A673 (cell line): Measurements from ENCODE around the gene PJVK. TPM values are rescaled to one million over a fixed set of nuclear protein-coding genes. Genes with fewer than 3 reads are reported as not detected.

ENCODE experiments used
- BruUV-seq: library from RNA; stranded (reverse); fragments of 400-500 nt; replicated peaks from 2 replicates; lab custom pipeline; 2021; lab: Mats Ljungman, UMichigan
- CTCF ChIA-PET: fragments of 300-600 bp; sonication (Branson Sonifier 250); formaldehyde crosslinking; loops from one replicate; lab custom pipeline; 2022; ENCODE audit warnings: antibody characterized with exemption; lab: Charles Lee
- POLR2A ChIA-PET: fragments of 300-600 bp; sonication (Branson Sonifier 250); formaldehyde crosslinking; loops from one replicate; lab custom pipeline; 2022; ENCODE audit warnings: antibody characterized with exemption; ENCODE audit not compliant: low non-redundant PET; lab: Charles Lee
- DNase-seq: peaks from one replicate; pipeline ENCODE4 v3.0.0-alpha.2; 2015; ENCODE audit warnings: low spot score
- H3K27ac ChIP-seq: fragments of 200-600 bp; sonication (generic); 2 replicates; pipeline ENCODE4 v1.5.1; 2016; ENCODE audit warnings: mixed run types, low read depth, mild to moderate bottlenecking, mixed read lengths, antibody characterized with exemption, low read length; ENCODE audit not compliant: poor library complexity, severe bottlenecking
- H3K27me3 ChIP-seq: fragments of 200-600 bp; sonication (generic); replicated peaks from 2 replicates; pipeline ENCODE4 v1.6.1; 2017; ENCODE audit warnings: mixed run types, low read depth, mild to moderate bottlenecking, mixed read lengths, antibody characterized with exemption, low read length; ENCODE audit not compliant: insufficient read depth, poor library complexity
- H3K36me3 ChIP-seq: fragments of 200-600 bp; sonication (generic); 2 replicates; pipeline ENCODE4 v1.6.1; 2016; ENCODE audit warnings: mixed run types, mild to moderate bottlenecking, mixed read lengths, antibody characterized with exemption, low read length; ENCODE audit not compliant: insufficient read depth, poor library complexity, severe bottlenecking
- H3K4me1 ChIP-seq: fragments of 200-600 bp; sonication (generic); 2 replicates; pipeline ENCODE4 v1.6.1; 2017; ENCODE audit warnings: mixed run types, mild to moderate bottlenecking, mixed read lengths, antibody characterized with exemption, low read length; ENCODE audit not compliant: insufficient read depth, poor library complexity, severe bottlenecking
- H3K4me3 ChIP-seq: fragments of 200-600 bp; sonication (generic); 2 replicates; pipeline ENCODE4 v1.5.1; 2016; ENCODE audit warnings: low read depth, mixed run types, mild to moderate bottlenecking, mixed read lengths, low read length; ENCODE audit not compliant: poor library complexity, severe bottlenecking
- H3K9me3 ChIP-seq: fragments of 200-600 bp; sonication (generic); 2 replicates; pipeline ENCODE4 v1.6.1; 2016; ENCODE audit warnings: mixed run types, low read depth, mild to moderate bottlenecking, mixed read lengths, antibody characterized with exemption, low read length; ENCODE audit not compliant: poor library complexity, severe bottlenecking
- CTCF ChIP-seq: fragments of 300-800, 200-600 bp; sonication (generic); conservative IDR thresholded peaks from 2 replicates; pipeline ENCODE4 v1.5.1; 2017; ENCODE audit warnings: low read depth, mild to moderate bottlenecking, antibody characterized with exemption, low read length, moderate library complexity, mixed read lengths
- EZH2 ChIP-seq: fragments of 200-600 bp; sonication (generic); IDR thresholded peaks from 2 replicates; pipeline ENCODE4 v1.6.1; 2017; ENCODE audit warnings: borderline replicate concordance, low read depth, mild to moderate bottlenecking, mixed read lengths, antibody characterized with exemption, low read length; ENCODE audit not compliant: poor library complexity, severe bottlenecking
- intact Hi-C: fragments of 100-400 bp; cut with micrococcal nuclease; formaldehyde crosslinking; loops from one replicate; pipeline ENCODE4 v1.10.0; 2022; ENCODE audit not compliant: unreplicated experiment
- total RNA-seq: library from RNA; stranded (reverse); gene quantifications from 2 replicates; pipeline ENCODE4 v1.2.3, GENCODE V29; 2021

Gene PJVK
- total RNA-seq, 1 experiment from 2014 or later: 1.9 TPM

GRCh38 chr2:178426388-178426787 lies 24.8 kb upstream of the PJVK start:
- CTCF ChIA-PET: no interaction called here
- Histone ChIP-seq H3K4me1 (no peaks in the 10 kb centered on the region), H3K27ac (no peak overlapping the region), H3K36me3 (peaks cover 27% of the 10 kb centered on the region), H3K9me3 (no peaks in the 10 kb centered on the region), H3K4me3 (no peak overlapping the region), H3K27me3 (no peaks in the 10 kb centered on the region)
- intact Hi-C loops: no loop called here
- POLR2A ChIA-PET: no interaction called here
- no peak for TF ChIP-seq EZH2
- TF ChIP-seq CTCF: no peak
- BruUV-seq: no TSS peak
- DNase-seq: no peak

GRCh38 chr2:178427458-178427857 lies 23.7 kb upstream of the PJVK start:
- Histone ChIP-seq H3K27me3 (no peaks in the 10 kb centered on the region), H3K4me3 (no peak overlapping the region), H3K9me3 (no peaks in the 10 kb centered on the region), H3K4me1 (no peaks in the 10 kb centered on the region), H3K27ac (no peak overlapping the region), H3K36me3 (peaks cover 37% of the 10 kb centered on the region)
- BruUV-seq: no TSS peak
- POLR2A ChIA-PET: no interaction called here
- intact Hi-C loops: no loop called here
- no peak for DNase-seq
- TF ChIP-seq EZH2: no peak
- CTCF ChIA-PET: no interaction called here

DNA sequence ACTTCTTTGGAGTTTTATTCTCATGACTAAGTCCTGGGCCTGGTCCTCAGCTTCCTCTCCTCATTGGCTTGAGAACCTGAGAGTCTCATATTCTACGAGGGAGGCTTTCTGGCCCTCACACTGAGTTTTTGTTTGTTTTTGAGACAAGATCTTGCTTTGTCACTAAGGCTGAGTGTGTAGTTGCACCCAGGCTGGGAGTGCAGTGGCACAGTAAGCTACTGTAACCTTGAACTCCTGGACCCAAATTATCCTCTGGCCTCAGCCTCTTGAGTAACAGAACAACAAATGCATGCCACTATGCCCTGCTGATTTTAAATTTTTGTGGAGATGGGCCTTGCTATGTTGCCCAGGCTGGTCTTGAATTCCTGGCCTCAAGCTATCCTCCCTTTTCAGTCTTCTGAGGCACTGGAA lies 22.8 kb upstream of the PJVK start:
- Histone ChIP-seq H3K27me3 (no peaks in the 10 kb centered on the region), H3K9me3 (no peaks in the 10 kb centered on the region), H3K36me3 (peaks cover 46% of the 10 kb centered on the region), H3K27ac (no peak overlapping the region), H3K4me1 (no peaks in the 10 kb centered on the region), H3K4me3 (no peak overlapping the region)
- intact Hi-C loops: no loop called here
- no peak for TF ChIP-seq CTCF
- TF ChIP-seq EZH2: no peak
- BruUV-seq: no TSS peak
- CTCF ChIA-PET: no interaction called here
- POLR2A ChIA-PET: no interaction called here
- no peak for DNase-seq

DNA sequence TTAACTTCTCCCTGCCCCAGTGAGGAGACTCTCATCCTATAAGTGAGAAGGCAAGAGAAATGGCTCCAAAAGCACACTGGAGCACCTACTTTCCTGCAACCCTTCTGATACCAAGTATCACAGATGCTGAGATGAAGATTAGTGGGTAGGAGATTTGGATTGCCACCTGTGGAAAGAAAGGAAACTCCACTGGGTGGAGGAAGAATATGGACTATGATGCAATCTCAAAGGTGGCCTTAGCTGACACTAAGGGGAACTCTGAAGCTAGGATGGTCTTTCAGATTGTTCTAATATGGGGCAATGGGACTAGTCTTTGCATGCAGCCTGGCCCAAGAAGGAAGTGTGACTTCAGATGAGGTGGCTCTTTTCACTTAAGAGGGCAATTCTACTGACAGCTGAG lies 21.8 kb upstream of the PJVK start:
- H3K36me3 ChIP-seq: peaks cover 55% of the 10 kb centered on the region
- no peak overlapping the region for H3K27ac ChIP-seq
- intact Hi-C loops: no loop called here
- no peaks in the 10 kb centered on the region for H3K4me1 ChIP-seq
- DNase-seq: no peak
- H3K9me3 ChIP-seq: no peaks in the 10 kb centered on the region
- TF ChIP-seq EZH2: no peak
- BruUV-seq: no TSS peak
- H3K4me3 ChIP-seq: no peak overlapping the region
- CTCF ChIA-PET: no interaction called here
- POLR2A ChIA-PET: no interaction called here
- H3K27me3 ChIP-seq: no peaks in the 10 kb centered on the region
